GM23338 (cell line): ENCODE results near the gene KCTD12.

Source experiments
- CREB1 ChIP-seq: fragments of 250-450 bp; sonication (Bioruptor Pico); IDR thresholded peaks from 2 replicates; pipeline ENCODE4 v1.5.0; 2020; ENCODE audit warnings: low read depth, mild to moderate bottlenecking, moderate library complexity
- CTCF ChIP-seq, 2 experiments: fragments of 200-600 bp in 1 of 2; sonication (generic) in 1 of 2; conservative IDR thresholded peaks; 2 replicates each; pipeline versions ENCODE4 v1.5.1 to v1.6.1; 2016 to 2017; ENCODE audit warnings: antibody characterized with exemption in 2 of 2, low read depth in 2 of 2, mild to moderate bottlenecking in 2 of 2, moderate library complexity in 1 of 2
- EZH2 ChIP-seq: fragments of 200-600 bp; sonication (generic); IDR thresholded peaks from one replicate; pipeline ENCODE4 v1.8.0; 2017; ENCODE audit warnings: antibody characterized with exemption, mild to moderate bottlenecking, low read depth; ENCODE audit not compliant: unreplicated experiment
- EZH2phosphoT487 ChIP-seq: fragments of 200-600 bp; sonication (generic); IDR thresholded peaks from one replicate; pipeline ENCODE4 v1.8.1; 2018; ENCODE audit warnings: antibody characterized with exemption; ENCODE audit not compliant: unreplicated experiment

GRCh38 chr13:76904507-76904906 is 18.3 kb upstream of the KCTD12 start:
- TF ChIP-seq EZH2phosphoT487 (no peak), CREB1 (CRISPR knock-in tag) (no peak), CTCF (conservative IDR thresholded peaks at IDR 0.05; ENCODE audit: low read depth in 2 of 2) (no peak), EZH2 (no peak)
